Mesodermal cell (in vitro differentiated cells): Measurements from ENCODE around the gene ZMAT3. TPM values are rescaled to one million over a fixed set of nuclear protein-coding genes. Genes with fewer than 3 reads are reported as not detected.
"Not testable (repeated sequence)": the region's sequence is repeated elsewhere in the genome, so short reads cannot be mapped to it uniquely, and the experiment has no call there.

Experiments
- H3K27ac ChIP-seq: 2 replicates; pipeline ENCODE4 v1.7.0; 2013; ENCODE audit warnings: mild to moderate bottlenecking, low read depth, low read length, moderate library complexity; ENCODE audit not compliant: severe bottlenecking
- H3K36me3 ChIP-seq: 2 replicates; pipeline ENCODE4 v1.7.1; 2013; ENCODE audit warnings: mild to moderate bottlenecking, low read length, moderate library complexity; ENCODE audit not compliant: control insufficient read depth, insufficient read depth
- H3K4me1 ChIP-seq: one replicate; pipeline ENCODE4 v1.7.1; 2013; ENCODE audit warnings: mild to moderate bottlenecking, low read length; ENCODE audit not compliant: insufficient read depth, control insufficient read depth, poor library complexity, severe bottlenecking
- H3K4me3 ChIP-seq: 2 replicates; pipeline ENCODE4 v1.7.0; 2013; ENCODE audit warnings: low read length, control low read depth, mild to moderate bottlenecking; ENCODE audit not compliant: insufficient read depth, poor library complexity, severe bottlenecking; ENCODE audit errors: extremely low read depth
- H3K9me3 ChIP-seq: 2 replicates; pipeline ENCODE4 v1.7.1; 2013; ENCODE audit warnings: mild to moderate bottlenecking, low read length, moderate library complexity; ENCODE audit not compliant: control insufficient read depth
- WGBS, 2 experiments: methylation state at CpG; one replicate each; pipeline ENCODE4 v1.1.5; 2013; ENCODE audit warnings: missing lambda C conversion rate in 2 of 2; ENCODE audit not compliant: insufficient coverage in 2 of 2; 5-methylcytosine and 5-hydroxymethylcytosine counted together
- polyA plus RNA-seq, 2 experiments: library from polyadenylated mRNA; stranded (reverse); fragments of 50-300 nt; gene quantifications; one replicate each; pipeline ENCODE4 v1.2.3, GENCODE V29; 2013

Gene ZMAT3
- polyA plus RNA-seq (2013, experiment 1 of 2), result 26.1 TPM
- polyA plus RNA-seq (2013, experiment 2 of 2), result 22.4 TPM

- peaks cover 5% of the 10 kb centered on the region for H3K4me1 ChIP-seq
- WGBS, 2 experiments, result 0 to 1% methylated on average over 74 to 77 of the region's 80 CpGs
- H3K27ac ChIP-seq, result peak within 1 kb of the TSS; percentile 69
- H3K9me3 ChIP-seq, result no peaks in the 10 kb centered on the region
- H3K36me3 ChIP-seq, result peaks cover 22% of the 10 kb centered on the region
- H3K4me3 ChIP-seq, result peak within 1 kb of the TSS; percentile 82
Observed at GRCh38 chr3:179071323-179072099, at the start of gene ZMAT3. TSS of gene ZMAT3 (minus strand) at chr3:179071809. CDS start at chr3:179067752, 4,057 bp downstream.

DNA sequence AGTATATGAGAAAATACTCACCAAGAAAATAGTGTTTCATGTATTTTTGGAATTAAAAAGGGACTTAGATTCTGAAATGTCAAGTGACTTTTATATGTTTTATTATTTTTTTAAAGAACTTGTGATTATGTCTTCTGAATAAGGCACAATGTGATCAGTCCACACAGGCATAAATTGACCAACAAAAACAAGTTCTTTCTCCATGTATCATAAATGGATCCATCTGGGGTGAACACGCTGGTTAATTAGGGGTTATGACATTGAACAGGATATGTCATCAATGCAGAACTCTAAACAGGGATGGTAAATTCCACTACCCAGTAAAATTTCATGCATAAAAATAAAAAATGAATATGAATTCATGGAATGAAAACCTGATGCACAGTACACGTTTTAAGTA, 45.2 kb upstream of the ZMAT3 start:
- no CpG with 5 or more reads among the region's 2 CpGs for WGBS, 2 experiments
- no peak overlapping the region for H3K4me3 ChIP-seq
- peaks cover 2% of the 10 kb centered on the region for H3K9me3 ChIP-seq
- H3K27ac ChIP-seq, result no peak overlapping the region
- H3K4me1 ChIP-seq, result no peaks in the 10 kb centered on the region
- H3K36me3 ChIP-seq, result no peaks in the 10 kb centered on the region

DNA sequence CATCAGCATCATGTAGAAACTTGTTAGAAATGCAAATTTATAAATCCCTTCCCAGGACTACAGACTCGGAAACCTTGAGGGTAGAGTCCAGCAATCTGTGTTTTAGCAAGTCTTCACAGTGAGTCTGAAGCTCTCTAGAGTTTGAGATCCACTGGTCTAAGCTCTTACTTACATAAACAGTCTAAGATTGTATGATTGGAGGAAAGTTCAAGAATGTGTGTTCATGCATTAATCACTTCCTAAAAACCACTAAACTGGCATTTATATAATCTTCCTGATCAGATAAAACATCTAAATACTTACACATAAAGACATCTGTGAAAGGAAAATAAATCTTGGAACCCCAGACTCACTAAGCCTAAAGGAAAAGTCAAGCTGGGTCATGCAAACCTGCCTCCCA, 43.8 kb upstream of the ZMAT3 start:
- not testable (repeated sequence) for H3K4me3 ChIP-seq, H3K27ac ChIP-seq, H3K36me3 ChIP-seq, H3K4me1 ChIP-seq, H3K9me3 ChIP-seq
- 80% methylated on average over 1 of the region's 1 CpG; no CpG with 5 or more reads in 1 of the 2 experiments for WGBS, 2 experiments

GRCh38 chr3:179113903-179114302, 42.3 kb upstream of the ZMAT3 start:
- WGBS, 2 experiments, result 86 to 100% methylated on average over 1 of the region's 2 CpGs
- no peaks in the 10 kb centered on the region for H3K4me1 ChIP-seq
- no peak overlapping the region for H3K27ac ChIP-seq
- peaks cover 8% of the 10 kb centered on the region for H3K9me3 ChIP-seq
- no peak overlapping the region for H3K4me3 ChIP-seq
- H3K36me3 ChIP-seq, result no peaks in the 10 kb centered on the region

DNA sequence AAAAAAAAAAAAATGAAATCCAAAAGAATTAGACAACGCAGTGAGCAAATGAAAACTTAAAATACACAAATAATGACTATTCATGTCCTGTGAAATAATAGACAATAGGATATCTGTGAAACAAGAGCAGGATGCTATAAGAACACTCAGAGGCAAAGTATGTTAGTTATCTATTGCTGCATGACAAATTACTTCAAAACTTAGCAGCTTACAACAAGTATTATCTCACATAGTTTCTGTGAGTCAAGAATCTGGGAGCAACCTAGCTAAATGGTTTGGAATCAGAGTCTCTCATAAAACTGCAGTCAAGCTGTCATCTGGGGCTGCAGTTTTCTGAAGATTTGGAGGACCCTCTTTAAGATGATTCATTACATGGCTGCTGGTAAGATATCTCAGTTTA, 36.5 kb upstream of the ZMAT3 start:
- WGBS, 2 experiments, result no CpG with 5 or more reads among the region's 1 CpG

GRCh38 chr3:179107617-179108016, 36.0 kb upstream of the ZMAT3 start:
- Histone ChIP-seq H3K9me3 (peaks cover 11% of the 10 kb centered on the region), H3K4me3 (no peak overlapping the region), H3K4me1 (no peaks in the 10 kb centered on the region), H3K36me3 (no peaks in the 10 kb centered on the region), H3K27ac (no peak overlapping the region)
- WGBS, 2 experiments, result 83% methylated on average over 1 of the region's 3 CpGs; no CpG with 5 or more reads in 1 of the 2 experiments

More for the DNA sequence above, 36.5 kb upstream of the ZMAT3 start:
- H3K4me1 ChIP-seq, result no peaks in the 10 kb centered on the region
- peaks cover 11% of the 10 kb centered on the region for H3K9me3 ChIP-seq
- H3K4me3 ChIP-seq, result no peak overlapping the region
- H3K36me3 ChIP-seq, result no peaks in the 10 kb centered on the region
- H3K27ac ChIP-seq, result no peak overlapping the region

GRCh38 chr3:179105881-179106280, 34.3 kb upstream of the ZMAT3 start:
- no peak overlapping the region for H3K4me3 ChIP-seq
- no CpG with 5 or more reads among the region's 1 CpG for WGBS, 2 experiments
- peaks cover 8% of the 10 kb centered on the region for H3K9me3 ChIP-seq
- no peaks in the 10 kb centered on the region for H3K4me1 ChIP-seq
- H3K36me3 ChIP-seq, result no peaks in the 10 kb centered on the region
- no peak overlapping the region for H3K27ac ChIP-seq

DNA sequence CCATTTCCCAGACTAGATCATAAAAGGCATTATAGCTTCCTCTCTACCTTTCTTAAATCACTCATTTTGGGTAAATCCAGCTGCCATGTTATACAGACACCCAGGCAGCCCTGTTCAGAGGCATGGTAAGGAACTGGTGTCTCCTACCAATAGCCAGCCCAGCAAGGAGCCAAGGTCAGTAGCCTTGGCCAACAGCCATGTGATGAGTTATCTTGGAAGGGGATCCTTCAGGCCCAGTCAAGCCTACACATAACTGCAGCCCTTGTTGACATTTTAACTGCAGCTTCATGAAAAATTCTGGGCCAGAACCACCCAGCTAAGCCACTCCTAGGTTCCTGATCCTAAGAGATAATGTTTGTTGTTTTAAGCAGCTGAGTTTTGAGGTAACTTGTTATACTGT, 29.0 kb upstream of the ZMAT3 start:
- Histone ChIP-seq H3K9me3 (no peaks in the 10 kb centered on the region), H3K4me1 (no peaks in the 10 kb centered on the region), H3K27ac (no peak overlapping the region), H3K36me3 (no peaks in the 10 kb centered on the region), H3K4me3 (no peak overlapping the region)

DNA sequence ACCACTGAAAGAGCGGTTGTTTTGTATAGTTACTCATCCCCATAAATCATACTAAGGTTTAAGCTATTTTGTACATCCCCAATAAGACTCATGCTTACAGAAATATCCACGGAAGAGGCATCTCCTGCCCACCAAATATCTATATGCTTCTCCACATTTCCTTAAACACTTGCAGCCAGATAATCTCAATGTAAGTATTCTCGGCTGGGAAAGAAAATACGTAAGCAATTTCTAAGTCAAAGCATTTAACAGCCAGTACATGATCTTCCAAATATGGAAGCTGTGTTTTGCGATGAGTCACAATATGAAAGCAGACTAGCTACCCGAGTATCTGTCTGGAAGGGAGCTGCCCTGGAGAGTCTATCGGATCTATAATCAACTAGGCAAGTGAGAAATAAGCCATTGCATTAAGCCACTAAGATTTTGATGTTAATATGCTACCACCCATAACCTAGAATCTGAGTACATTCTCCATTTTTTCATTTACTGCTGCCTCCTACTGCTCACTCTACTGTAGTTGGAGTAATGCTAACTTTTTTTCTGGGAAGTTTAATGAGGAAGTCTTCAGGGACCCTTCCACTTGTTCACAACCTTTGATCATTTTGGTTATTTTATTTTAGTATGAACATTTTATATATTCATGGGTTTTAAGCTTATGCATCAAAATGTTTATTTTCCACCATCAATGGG, 26.9 kb upstream of the ZMAT3 start:
- WGBS, 2 experiments, result 67 to 89% methylated on average over 3 to 4 of the region's 7 CpGs
- no peaks in the 10 kb centered on the region for H3K4me1 ChIP-seq
- H3K4me3 ChIP-seq, result no peak overlapping the region
- no peak overlapping the region for H3K27ac ChIP-seq
- H3K9me3 ChIP-seq, result no peaks in the 10 kb centered on the region
- H3K36me3 ChIP-seq, result no peaks in the 10 kb centered on the region

DNA sequence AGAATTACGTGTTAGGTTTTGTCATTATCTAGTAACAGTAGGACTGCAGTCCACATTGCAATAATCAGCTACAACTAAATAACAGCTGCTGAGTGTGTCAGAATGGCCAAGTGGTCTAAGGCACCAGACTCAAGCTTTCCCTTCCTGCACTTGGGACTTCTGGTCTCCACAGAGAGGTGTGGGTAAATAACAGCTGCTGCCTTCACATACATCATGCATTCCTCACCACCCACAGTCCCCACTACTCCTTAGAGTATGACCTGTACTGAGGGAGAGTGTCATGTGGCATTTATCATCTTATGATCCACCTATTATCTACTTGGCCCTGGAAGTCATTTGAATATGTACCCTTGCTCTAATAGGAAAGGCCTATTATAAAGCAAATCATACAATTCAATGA, 22.2 kb upstream of the ZMAT3 start:
- Histone ChIP-seq H3K36me3 (no peaks in the 10 kb centered on the region), H3K9me3 (no peaks in the 10 kb centered on the region), H3K4me1 (no peaks in the 10 kb centered on the region), H3K4me3 (no peak overlapping the region), H3K27ac (no peak overlapping the region)
- no CpG with 5 or more reads among the region's 1 CpG for WGBS, 2 experiments

DNA sequence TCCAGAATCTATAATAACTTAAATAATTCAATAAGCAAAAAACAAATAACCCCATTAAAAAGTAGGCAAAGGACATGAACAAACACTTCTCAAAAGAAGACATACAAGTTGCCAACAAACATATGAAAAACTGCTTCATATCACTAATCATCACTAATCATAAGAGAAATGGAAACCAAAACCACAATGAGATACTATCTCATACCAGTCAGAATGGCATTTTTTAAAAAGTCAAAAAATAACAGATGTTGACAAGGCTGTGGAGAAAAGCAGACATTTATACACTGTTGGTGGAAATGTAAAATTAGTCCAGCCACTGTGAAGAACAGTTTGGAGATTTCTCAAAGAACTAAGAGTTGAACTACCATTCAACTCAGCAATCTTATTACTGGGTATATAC, 19.5 kb upstream of the ZMAT3 start:
- Histone ChIP-seq H3K27ac (no peak overlapping the region), H3K36me3 (no peaks in the 10 kb centered on the region), H3K4me3 (no peak overlapping the region), H3K9me3 (no peaks in the 10 kb centered on the region), H3K4me1 (no peaks in the 10 kb centered on the region)
